ENCODE measurements around the gene WDR81. TPM values are rescaled to one million over a fixed set of nuclear protein-coding genes. Genes with fewer than 3 reads are reported as not detected.

The WDR81 gene
- total RNA-seq, 4 donors from 2014 or later, result 25.7 to 40.8 (median 32.1) TPM

- no peak for TF ChIP-seq EP300 (IDR thresholded peaks at IDR 0.05)
- TF ChIP-seq POLR2AphosphoS5 (IDR thresholded peaks at IDR 0.05), result no peak
- TF ChIP-seq, protein P1, sequence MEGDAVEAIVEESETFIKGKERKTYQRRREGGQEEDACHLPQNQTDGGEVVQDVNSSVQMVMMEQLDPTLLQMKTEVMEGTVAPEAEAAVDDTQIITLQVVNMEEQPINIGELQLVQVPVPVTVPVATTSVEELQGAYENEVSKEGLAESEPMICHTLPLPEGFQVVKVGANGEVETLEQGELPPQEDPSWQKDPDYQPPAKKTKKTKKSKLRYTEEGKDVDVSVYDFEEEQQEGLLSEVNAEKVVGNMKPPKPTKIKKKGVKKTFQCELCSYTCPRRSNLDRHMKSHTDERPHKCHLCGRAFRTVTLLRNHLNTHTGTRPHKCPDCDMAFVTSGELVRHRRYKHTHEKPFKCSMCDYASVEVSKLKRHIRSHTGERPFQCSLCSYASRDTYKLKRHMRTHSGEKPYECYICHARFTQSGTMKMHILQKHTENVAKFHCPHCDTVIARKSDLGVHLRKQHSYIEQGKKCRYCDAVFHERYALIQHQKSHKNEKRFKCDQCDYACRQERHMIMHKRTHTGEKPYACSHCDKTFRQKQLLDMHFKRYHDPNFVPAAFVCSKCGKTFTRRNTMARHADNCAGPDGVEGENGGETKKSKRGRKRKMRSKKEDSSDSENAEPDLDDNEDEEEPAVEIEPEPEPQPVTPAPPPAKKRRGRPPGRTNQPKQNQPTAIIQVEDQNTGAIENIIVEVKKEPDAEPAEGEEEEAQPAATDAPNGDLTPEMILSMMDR (IDR thresholded peaks at IDR 0.05), result no peak
- TF ChIP-seq POLR2A (IDR thresholded peaks at IDR 0.05; ENCODE audit: low read depth), result no peak
- Histone ChIP-seq H3K27me3 (no peaks in the 10 kb centered on the region), H3K27ac (replicated peaks in 1 of 4) (peak overlapping the region; percentile 99 to 100 (median 100)), H3K4me3 (peak overlapping the region; percentile 91 to 100 (median 96)), H3K9me3 (no peaks in the 10 kb centered on the region), H3K4me1 (peaks cover 56 to 77% (median 67%) of the 10 kb centered on the region in 4 donors), H3K36me3 (peaks cover 19 to 42% (median 27%) of the 10 kb centered on the region in 4 donors)
- WGBS, result 57% methylated on average over 10 of the region's 10 CpGs
- intact Hi-C loops (cut with DNase I), result loop anchor here (10.0 kb wide), 1 partner anchor 149 kb away; the partner anchor contains the start of gene PITPNA
- no peak for DNase-seq (ENCODE audit: extremely low spot score)
Observed at GRCh38 chr17:1713160-1713877, 11.2 kb upstream of the WDR81 start.

- H3K4me3 ChIP-seq, result peak overlapping the region; percentile 91 to 100 (median 96)
- H3K9me3 ChIP-seq, result no peaks in the 10 kb centered on the region
- peak overlapping the region; percentile 99 to 100 (median 100) for H3K27ac ChIP-seq (replicated peaks in 1 of 4)
- H3K27me3 ChIP-seq, result no peaks in the 10 kb centered on the region
- peaks cover 19 to 42% (median 27%) of the 10 kb centered on the region in 4 donors for H3K36me3 ChIP-seq
- 11% methylated on average over 11 of the region's 11 CpGs for WGBS
- intact Hi-C loops (cut with DNase I), result loop anchor here (2.0 to 10.0 kb wide), 2 partner anchors 45 to 149 kb away; partner anchors contain the start of gene PITPNA
- DNase-seq (ENCODE audit: extremely low spot score), result no peak
- H3K4me1 ChIP-seq, result peaks cover 62 to 78% (median 71%) of the 10 kb centered on the region in 4 donors
- TF ChIP-seq POLR2A (IDR thresholded peaks at IDR 0.05; ENCODE audit: low read depth) (no peak), POLR2AphosphoS5 (IDR thresholded peaks at IDR 0.05) (peak in 1 of 2 donors; percentile 5)
- TF ChIP-seq, protein P1 (IDR thresholded peaks at IDR 0.05), result peak; percentile 25 to 36 (median 26)
Observed at GRCh38 chr17:1713878-1714426, 10.6 kb upstream of the WDR81 start.

DNA sequence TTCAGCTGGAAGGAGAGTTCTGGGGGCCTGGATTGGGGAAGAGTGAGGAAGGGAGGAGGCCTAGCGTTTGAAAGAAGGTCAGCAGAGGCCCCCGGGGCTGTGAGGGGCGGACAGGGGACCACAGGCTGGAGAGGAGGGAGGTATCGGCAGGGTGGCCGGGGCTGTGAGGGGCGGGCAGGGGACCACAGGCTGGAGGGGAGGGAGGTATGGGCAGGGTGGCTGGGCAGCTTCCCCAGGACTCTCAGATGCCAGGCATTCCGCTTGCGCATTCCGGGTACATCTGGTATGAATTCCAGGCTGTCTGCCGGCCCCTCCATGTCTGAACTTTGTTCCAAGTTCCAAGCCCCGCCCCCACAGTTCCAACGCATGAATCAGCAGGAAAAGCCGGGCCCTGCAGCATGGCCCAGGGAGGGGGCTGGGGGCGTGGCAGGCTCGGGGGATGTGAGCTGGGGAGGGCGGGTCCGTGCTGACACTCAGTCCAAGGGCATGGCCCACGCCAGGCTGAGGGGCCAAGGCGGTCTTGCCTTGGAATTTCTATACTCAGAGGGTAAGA is 10.0 kb upstream of the WDR81 start:
- DNase-seq (ENCODE audit: extremely low spot score), result peak; percentile 99
- TF ChIP-seq, protein P1 (IDR thresholded peaks at IDR 0.05), result no peak
- TF ChIP-seq EP300 (IDR thresholded peaks at IDR 0.05) (no peak), POLR2A (IDR thresholded peaks at IDR 0.05; ENCODE audit: low read depth) (peak; percentile 58), POLR2AphosphoS5 (IDR thresholded peaks at IDR 0.05) (peak; percentile 89 to 94)
- Histone ChIP-seq H3K27me3 (no peaks in the 10 kb centered on the region), H3K4me1 (peaks cover 57 to 72% (median 66%) of the 10 kb centered on the region in 4 donors), H3K4me3 (peak overlapping the region; percentile 91 to 100 (median 96)), H3K9me3 (no peaks in the 10 kb centered on the region), H3K27ac (replicated peaks in 1 of 4) (peak overlapping the region; percentile 99 to 100 (median 100)), H3K36me3 (peaks cover 19 to 42% (median 27%) of the 10 kb centered on the region in 4 donors)
- intact Hi-C loops (cut with DNase I), result loop anchor here (2.0 to 10.0 kb wide), 2 partner anchors 46 to 150 kb away; partner anchors contain the start of gene PITPNA
- WGBS, result under 1% methylated on average over 15 of the region's 19 CpGs

DNA sequence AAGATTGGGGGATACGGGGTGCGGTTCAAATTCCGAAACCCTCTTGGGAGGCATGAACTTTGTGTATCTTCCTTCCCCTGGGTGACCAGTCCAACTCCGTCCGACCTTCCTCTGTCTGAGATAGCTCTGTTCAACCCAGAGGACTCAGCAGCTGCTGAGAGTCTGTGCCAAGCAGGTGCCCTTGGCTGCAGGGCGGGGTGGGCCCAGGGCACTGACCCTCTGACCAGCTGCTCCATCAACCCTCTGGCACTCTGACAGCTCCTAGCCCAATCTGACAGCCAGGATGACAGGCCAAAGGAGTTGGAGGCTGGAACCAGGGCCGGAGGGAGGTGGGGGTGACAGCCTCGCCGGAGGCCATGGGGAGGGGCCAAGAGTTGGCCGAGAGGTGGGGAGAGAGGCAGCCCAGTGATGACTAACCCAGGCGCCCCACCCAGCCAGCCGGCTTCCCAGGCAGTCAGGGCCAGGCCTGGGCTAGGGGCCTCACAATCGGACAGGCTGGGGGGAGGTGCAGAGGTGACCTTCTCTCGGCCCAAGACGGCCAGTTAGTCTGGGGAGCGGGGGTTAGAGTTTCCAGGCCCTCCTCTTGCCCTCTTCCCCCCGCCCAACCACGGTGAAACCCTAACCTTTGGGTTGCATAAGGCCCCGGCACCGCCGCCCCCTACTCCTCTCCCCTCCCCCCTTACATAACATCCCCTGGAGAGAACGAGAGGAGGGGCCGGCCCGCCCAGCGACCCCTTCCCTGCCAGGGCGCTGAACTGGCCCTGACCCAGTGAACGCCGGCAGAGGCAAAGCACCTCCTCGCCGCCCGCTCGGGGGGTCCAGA is 9.3 kb upstream of the WDR81 start:
- peak; percentile 97 for DNase-seq (ENCODE audit: extremely low spot score)
- H3K4me3 ChIP-seq, result peak overlapping the region; percentile 91 to 100 (median 96)
- no peaks in the 10 kb centered on the region for H3K9me3 ChIP-seq
- peak; percentile 82 for TF ChIP-seq POLR2A (IDR thresholded peaks at IDR 0.05; ENCODE audit: low read depth)
- TF ChIP-seq POLR2AphosphoS5 (IDR thresholded peaks at IDR 0.05), result peak; percentile 80 to 91
- TF ChIP-seq, protein P1 (IDR thresholded peaks at IDR 0.05), result no peak
- no peak for TF ChIP-seq EP300 (IDR thresholded peaks at IDR 0.05)
- no peaks in the 10 kb centered on the region for H3K27me3 ChIP-seq
- peaks cover 19 to 42% (median 27%) of the 10 kb centered on the region in 4 donors for H3K36me3 ChIP-seq
- intact Hi-C loops (cut with DNase I), result loop anchor here (2.0 to 10.0 kb wide), 2 partner anchors 46 to 150 kb away; partner anchors contain the start of gene PITPNA
- H3K27ac ChIP-seq (replicated peaks in 1 of 4), result peak overlapping the region; percentile 99 to 100 (median 100)
- H3K4me1 ChIP-seq, result peaks cover 53 to 68% (median 62%) of the 10 kb centered on the region in 4 donors
- WGBS, result 2% methylated on average over 10 of the region's 32 CpGs
